HG02610 (cell line): Measurements from ENCODE around the gene GPR37L1.
"Not testable (repeated sequence)": the region's sequence is repeated elsewhere in the genome, so short reads cannot be mapped to it uniquely, and the experiment has no call there.

Experiments used
- ATAC-seq: cut with Tn5 transposase; IDR thresholded peaks from one replicate; pipeline ENCODE4 v1.9.1; 2021; ENCODE audit warnings: mild to moderate bottlenecking, moderate library complexity; ENCODE audit not compliant: unreplicated experiment

The GPR37L1 gene

GRCh38 chr1:202167054-202167453, 44.3 kb downstream of the GPR37L1 start:
- not testable (repeated sequence) for ATAC-seq

- no peak for ATAC-seq
Observed at GRCh38 chr1:202167708-202168415, 45.1 kb downstream of the GPR37L1 start.

- ATAC-seq = no peak
Observed at GRCh38 chr1:202168861-202169260, 46.1 kb downstream of the GPR37L1 start.

GRCh38 chr1:202170726-202171125, 48.0 kb downstream of the GPR37L1 start:
- ATAC-seq = no peak

- ATAC-seq = no peak
Observed at GRCh38 chr1:202171292-202172014, 48.7 kb downstream of the GPR37L1 start.

GRCh38 chr1:202172015-202172355, 49.3 kb downstream of the GPR37L1 start:
- no peak for ATAC-seq

- no peak for ATAC-seq
Observed at GRCh38 chr1:202173993-202174392, 51.3 kb downstream of the GPR37L1 start.

GRCh38 chr1:202176949-202177927, 54.5 kb downstream of the GPR37L1 start:
- no peak for ATAC-seq

GRCh38 chr1:202179828-202180750, 57.4 kb downstream of the GPR37L1 start:
- ATAC-seq = no peak

- not testable (repeated sequence) for ATAC-seq
Observed at GRCh38 chr1:202180751-202181139, 58.0 kb downstream of the GPR37L1 start.

GRCh38 chr1:202181586-202181985, 58.9 kb downstream of the GPR37L1 start:
- ATAC-seq = no peak

GRCh38 chr1:202182040-202182877, 59.5 kb downstream of the GPR37L1 start:
- no peak for ATAC-seq
